ENCODE data around the gene DHTKD1. TPM values are rescaled to one million over a fixed set of nuclear protein-coding genes. Genes with fewer than 3 reads are reported as not detected.

The DHTKD1 gene, protein sequence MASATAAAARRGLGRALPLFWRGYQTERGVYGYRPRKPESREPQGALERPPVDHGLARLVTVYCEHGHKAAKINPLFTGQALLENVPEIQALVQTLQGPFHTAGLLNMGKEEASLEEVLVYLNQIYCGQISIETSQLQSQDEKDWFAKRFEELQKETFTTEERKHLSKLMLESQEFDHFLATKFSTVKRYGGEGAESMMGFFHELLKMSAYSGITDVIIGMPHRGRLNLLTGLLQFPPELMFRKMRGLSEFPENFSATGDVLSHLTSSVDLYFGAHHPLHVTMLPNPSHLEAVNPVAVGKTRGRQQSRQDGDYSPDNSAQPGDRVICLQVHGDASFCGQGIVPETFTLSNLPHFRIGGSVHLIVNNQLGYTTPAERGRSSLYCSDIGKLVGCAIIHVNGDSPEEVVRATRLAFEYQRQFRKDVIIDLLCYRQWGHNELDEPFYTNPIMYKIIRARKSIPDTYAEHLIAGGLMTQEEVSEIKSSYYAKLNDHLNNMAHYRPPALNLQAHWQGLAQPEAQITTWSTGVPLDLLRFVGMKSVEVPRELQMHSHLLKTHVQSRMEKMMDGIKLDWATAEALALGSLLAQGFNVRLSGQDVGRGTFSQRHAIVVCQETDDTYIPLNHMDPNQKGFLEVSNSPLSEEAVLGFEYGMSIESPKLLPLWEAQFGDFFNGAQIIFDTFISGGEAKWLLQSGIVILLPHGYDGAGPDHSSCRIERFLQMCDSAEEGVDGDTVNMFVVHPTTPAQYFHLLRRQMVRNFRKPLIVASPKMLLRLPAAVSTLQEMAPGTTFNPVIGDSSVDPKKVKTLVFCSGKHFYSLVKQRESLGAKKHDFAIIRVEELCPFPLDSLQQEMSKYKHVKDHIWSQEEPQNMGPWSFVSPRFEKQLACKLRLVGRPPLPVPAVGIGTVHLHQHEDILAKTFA
- polyA plus RNA-seq (2012; ENCODE audit: missing spikeins) = 16.0 TPM

- no peak for TF ChIP-seq POLR2AphosphoS5 (IDR thresholded peaks at IDR 0.05; ENCODE audit: low read depth, low read length)
- peak; percentile 73; the same call in 1 of the 2 replicates for TF ChIP-seq POLR2A (IDR thresholded peaks at IDR 0.05; ENCODE audit: low read depth, low read length)
- TF ChIP-seq TAF1 (IDR thresholded peaks at IDR 0.05; ENCODE audit: borderline replicate concordance, low read depth, low read length) = peak; percentile 65
- DNase-seq (ENCODE audit: insufficient read length) (peak; percentile 99), FAIRE-seq (peak; percentile 96)
Measured at GRCh38 chr10:12068449-12069269, at the start of gene DHTKD1. Gene DHTKD1, plus strand, starts transcription at chr10:12068954. Its CDS starts 80 bp downstream, at chr10:12069034.

GRCh38 chr10:12019283-12019971 lies 49.3 kb upstream of the DHTKD1 start:
- no peak for TF ChIP-seq POLR2A (IDR thresholded peaks at IDR 0.05; ENCODE audit: low read depth, low read length)
- no peak for TF ChIP-seq POLR2AphosphoS5 (IDR thresholded peaks at IDR 0.05; ENCODE audit: low read depth, low read length)
- TF ChIP-seq TAF1 (IDR thresholded peaks at IDR 0.05; ENCODE audit: borderline replicate concordance, low read depth, low read length) = no peak
- FAIRE-seq = no peak
- no peak for DNase-seq (ENCODE audit: insufficient read length)

GRCh38 chr10:12020574-12020973 lies 48.2 kb upstream of the DHTKD1 start:
- no peak for DNase-seq (ENCODE audit: insufficient read length)
- no peak for FAIRE-seq
- TF ChIP-seq POLR2AphosphoS5 (IDR thresholded peaks at IDR 0.05; ENCODE audit: low read depth, low read length) (no peak), POLR2A (IDR thresholded peaks at IDR 0.05; ENCODE audit: low read depth, low read length) (no peak), TAF1 (IDR thresholded peaks at IDR 0.05; ENCODE audit: borderline replicate concordance, low read depth, low read length) (no peak)

GRCh38 chr10:12022580-12023257 lies 46.0 kb upstream of the DHTKD1 start:
- FAIRE-seq (no peak), DNase-seq (ENCODE audit: insufficient read length) (no peak)
- TF ChIP-seq POLR2AphosphoS5 (IDR thresholded peaks at IDR 0.05; ENCODE audit: low read depth, low read length) = no peak
- TF ChIP-seq POLR2A (IDR thresholded peaks at IDR 0.05; ENCODE audit: low read depth, low read length) = no peak

DNA sequence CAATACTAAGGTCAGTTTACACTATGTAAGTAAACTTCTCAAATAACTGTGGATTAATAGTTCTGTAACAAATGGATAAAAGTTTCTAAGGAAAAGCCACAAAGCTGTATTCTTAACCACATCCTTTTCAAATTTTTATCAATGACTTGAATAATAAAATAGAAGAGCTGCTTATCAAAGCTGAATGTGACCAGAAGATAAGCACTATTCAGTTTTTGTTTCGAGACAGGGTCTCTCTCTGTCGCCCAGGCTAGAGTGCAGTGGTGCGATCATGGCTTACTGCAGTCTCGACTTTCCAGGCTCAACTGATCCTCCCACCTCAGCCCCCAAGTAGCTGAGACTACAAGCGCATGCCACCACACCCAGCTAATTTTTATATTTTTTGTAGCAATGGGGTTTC lies 43.2 kb upstream of the DHTKD1 start:
- FAIRE-seq (no peak), DNase-seq (ENCODE audit: insufficient read length) (no peak)
- TF ChIP-seq POLR2AphosphoS5 (IDR thresholded peaks at IDR 0.05; ENCODE audit: low read depth, low read length) = no peak
- no peak for TF ChIP-seq POLR2A (IDR thresholded peaks at IDR 0.05; ENCODE audit: low read depth, low read length)
- no peak for TF ChIP-seq TAF1 (IDR thresholded peaks at IDR 0.05; ENCODE audit: borderline replicate concordance, low read depth, low read length)

GRCh38 chr10:12027539-12027938 lies 41.2 kb upstream of the DHTKD1 start:
- no peak for TF ChIP-seq TAF1 (IDR thresholded peaks at IDR 0.05; ENCODE audit: borderline replicate concordance, low read depth, low read length)
- peak; percentile 33; the same call in 1 of the 2 replicates for TF ChIP-seq POLR2AphosphoS5 (IDR thresholded peaks at IDR 0.05; ENCODE audit: low read depth, low read length)
- no peak for DNase-seq (ENCODE audit: insufficient read length)
- no peak for FAIRE-seq

DNA sequence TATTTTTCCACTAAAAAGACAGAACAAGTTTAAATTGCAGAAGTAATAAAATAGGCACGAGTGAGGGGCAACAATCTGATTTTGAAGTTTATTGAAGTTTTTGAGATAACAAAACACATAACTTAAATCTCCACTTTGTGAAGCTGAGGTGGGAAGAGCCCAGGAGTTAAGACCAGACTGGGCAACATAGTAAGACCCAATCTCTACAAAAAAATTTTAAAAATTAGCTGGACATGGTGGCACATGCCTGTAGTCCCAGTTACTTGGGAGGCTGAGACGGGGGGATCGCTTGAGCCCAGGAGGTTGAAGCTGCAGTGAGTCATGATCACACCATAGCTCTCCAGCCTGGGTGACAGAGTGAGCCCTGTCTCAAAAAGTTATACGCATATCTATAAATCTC lies 37.4 kb upstream of the DHTKD1 start:
- TF ChIP-seq POLR2AphosphoS5 (IDR thresholded peaks at IDR 0.05; ENCODE audit: low read depth, low read length) (no peak), TAF1 (IDR thresholded peaks at IDR 0.05; ENCODE audit: borderline replicate concordance, low read depth, low read length) (no peak), POLR2A (IDR thresholded peaks at IDR 0.05; ENCODE audit: low read depth, low read length) (no peak)
- DNase-seq (ENCODE audit: insufficient read length) (no peak), FAIRE-seq (no peak)

DNA sequence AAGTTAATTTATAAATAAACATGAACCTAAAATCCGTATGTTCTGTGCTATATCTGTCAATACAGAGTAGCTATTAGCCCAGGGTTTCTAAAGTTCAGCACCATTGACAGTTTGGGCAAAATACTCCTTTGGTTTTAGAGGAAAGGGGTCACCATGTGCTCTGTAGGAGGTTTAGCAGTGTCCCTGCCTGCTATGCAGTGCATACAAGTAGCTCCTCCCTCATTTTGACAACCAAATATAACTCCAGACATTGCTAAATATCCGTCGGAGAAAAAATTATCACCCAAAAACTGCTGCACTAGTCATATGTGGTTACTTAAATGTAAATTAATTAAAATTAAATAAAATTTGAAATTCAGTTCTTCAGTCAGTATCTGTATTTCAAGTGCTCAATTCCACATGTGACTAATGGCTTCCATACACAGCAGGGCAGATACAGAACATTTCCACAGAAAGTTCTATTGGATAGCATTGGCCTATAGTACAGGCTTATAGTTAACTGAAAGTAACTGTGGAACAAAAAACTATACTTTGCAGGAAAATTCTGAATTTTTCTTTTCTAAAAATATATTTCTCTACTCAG lies 32.6 kb upstream of the DHTKD1 start:
- no peak for DNase-seq (ENCODE audit: insufficient read length)
- FAIRE-seq = no peak
- TF ChIP-seq TAF1 (IDR thresholded peaks at IDR 0.05; ENCODE audit: borderline replicate concordance, low read depth, low read length) (no peak), POLR2A (IDR thresholded peaks at IDR 0.05; ENCODE audit: low read depth, low read length) (no peak), POLR2AphosphoS5 (IDR thresholded peaks at IDR 0.05; ENCODE audit: low read depth, low read length) (no peak)

DNA sequence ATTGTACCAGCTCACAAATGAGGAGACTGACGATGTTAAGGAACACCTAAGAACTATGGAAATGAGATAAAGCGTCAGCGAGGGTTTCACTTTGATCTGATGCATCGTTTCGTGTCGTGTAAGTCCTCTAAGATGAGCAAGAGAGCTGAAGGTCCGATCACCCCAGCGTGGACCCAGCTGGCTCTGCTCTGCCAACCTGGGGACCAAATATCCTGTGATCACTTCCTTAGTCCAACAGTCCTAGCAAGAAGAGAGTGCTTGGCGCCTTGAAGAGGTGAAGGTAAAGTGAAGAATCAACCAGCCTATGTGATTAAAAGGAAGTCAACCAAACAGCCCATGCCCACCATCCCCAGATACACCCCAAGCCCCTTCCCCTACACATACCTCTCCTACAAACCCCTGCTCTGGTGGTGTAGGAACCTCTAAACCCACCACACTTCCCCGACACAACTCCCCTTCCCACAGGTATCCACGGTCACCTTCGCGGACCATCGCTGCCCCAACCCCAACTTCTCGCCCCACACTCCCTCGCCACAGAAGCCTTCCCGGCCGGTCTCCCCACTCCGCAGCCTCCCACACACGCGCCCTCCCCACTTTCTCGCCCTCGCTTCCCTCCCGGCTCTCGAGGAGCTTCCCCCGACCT lies 26.9 kb upstream of the DHTKD1 start:
- DNase-seq (ENCODE audit: insufficient read length) (no peak), FAIRE-seq (peak; percentile 87)
- TF ChIP-seq POLR2A (IDR thresholded peaks at IDR 0.05; ENCODE audit: low read depth, low read length) (peak; percentile 66; the same call in 1 of the 2 replicates), POLR2AphosphoS5 (IDR thresholded peaks at IDR 0.05; ENCODE audit: low read depth, low read length) (peak; percentile 82; the same call in 1 of the 2 replicates), TAF1 (IDR thresholded peaks at IDR 0.05; ENCODE audit: borderline replicate concordance, low read depth, low read length) (0 out of 2 replicates have a peak, but pooled peaks have one; percentile 29)
